ENCODE results near the gene TSC22D3.

TSC22D3 gene

DNA sequence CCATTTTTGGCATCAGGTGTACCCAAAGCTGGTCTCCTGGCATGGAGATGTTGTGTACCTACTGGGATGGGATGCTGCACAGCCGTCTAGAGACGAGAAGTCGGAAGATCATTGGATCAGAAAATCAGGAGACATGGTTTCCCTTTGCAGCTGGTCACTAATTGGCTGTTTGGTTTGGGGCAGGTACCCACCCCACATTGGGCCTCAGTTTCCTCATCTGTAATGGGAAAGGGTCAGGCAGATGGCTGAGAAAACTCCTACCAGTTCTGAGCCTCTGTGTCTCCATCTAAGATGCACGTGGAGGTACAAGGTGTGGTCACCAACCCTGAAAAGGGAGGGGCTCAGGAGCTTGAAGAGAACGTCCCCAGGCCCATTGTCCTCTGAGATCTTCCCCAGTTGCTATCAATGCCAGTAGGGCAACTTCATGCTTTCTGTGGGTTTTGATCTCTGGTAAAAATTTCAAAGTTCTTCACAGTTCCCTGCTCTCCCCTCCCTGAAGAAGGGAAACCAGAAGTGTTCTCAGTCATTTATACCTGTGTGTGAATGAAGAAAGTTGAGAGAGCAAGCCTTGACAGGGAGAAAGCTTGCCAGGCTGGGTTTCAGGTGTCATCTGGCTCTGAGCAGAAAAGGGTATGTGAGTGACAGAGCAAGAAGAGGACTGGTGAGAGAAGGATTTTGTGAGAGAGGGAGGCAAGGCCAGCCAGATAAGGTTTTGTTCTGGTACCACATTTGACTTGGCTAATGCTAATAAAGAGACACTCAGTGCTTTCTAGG is 15.1 kb downstream of the TSC22D3 start:
- no peak for DNase-seq (ENCODE audit: low read depth)

DNA sequence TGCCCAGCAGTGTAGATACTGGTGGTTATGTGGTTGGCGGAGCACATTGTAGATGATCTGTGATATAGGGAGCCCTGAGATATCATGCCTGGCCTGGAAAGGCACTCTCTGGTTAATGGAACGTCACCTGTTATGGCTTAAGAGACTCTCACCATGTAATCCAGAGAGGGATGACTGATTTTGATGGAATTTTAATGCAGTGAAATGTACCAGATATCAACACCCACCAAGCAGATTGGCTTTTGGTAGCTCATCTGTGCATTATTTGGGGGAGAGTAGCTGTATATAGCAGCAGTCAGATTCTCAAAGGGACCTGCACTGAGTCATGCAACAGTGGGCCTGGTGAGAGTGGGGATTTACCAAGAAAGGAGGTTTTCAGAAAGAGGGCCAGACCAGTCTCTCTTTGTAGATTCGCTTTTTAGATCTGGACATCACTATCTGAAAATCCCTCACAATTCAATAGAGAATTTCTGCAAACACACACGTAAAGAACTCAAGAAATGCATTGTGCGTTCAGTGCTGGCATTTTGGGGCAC is 17.3 kb downstream of the TSC22D3 start:
- DNase-seq (ENCODE audit: low read depth), result no peak

DNA sequence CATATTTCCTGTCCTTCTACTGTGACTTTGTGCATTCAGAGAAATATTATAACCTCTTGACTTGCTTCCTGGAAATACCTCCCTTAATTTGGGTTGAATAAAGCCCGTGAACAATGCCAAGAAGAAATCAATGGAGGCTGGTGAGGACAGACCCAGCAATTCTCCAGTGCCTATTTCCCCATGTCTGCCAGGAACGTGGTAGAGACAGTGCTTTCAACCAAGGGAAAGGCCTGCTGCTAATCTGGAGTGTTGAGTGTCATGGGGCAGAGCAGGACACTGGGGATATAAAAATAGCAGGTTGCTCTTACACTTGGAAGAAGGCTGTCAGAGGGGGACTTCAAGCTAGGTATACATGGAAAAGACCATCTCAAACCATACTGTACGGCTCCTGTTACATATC is 19.9 kb downstream of the TSC22D3 start:
- no peak for DNase-seq (ENCODE audit: low read depth)

GRCh38 chrX:107753187-107753586 is 22.4 kb downstream of the TSC22D3 start:
- no peak for DNase-seq (ENCODE audit: low read depth)

DNA sequence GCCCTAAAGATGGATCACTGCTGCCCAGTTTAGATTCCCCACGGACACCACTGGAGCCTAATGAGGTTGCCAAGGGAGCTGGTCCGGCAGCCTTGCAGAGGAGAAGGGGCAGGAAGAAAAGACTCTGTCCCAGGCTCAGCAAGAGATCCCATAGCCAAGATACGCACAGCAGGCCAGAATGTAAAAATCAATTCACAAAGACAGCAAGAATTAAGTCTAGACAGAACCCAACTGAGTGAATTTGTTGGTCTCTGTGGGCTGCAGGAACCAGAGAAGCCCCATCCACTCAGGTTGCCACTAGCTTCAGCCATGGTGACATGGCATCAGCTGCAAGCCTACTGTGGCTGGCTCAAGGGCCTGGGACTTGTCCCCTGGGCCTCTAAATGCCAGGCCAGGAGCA is 22.9 kb downstream of the TSC22D3 start:
- no peak for DNase-seq (ENCODE audit: low read depth)

DNA sequence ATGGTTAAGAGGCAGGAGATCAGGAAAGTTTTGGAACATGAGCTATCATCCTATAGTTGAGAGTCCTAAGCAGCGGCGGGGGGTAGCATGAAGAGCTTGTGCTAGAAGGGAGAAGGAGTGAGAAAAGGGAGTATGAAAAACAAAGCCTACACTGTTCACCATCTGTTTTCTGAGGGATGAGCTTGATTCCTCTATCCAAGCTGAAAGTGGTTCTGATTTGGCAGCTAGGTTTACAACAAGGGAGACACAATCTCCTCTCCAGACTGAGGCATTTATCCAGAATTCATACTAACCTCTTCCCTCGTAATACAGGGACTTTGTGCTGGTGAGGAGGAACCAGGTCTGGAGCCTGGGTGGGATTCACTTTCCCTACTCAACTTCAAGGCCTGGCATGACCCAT is 23.5 kb downstream of the TSC22D3 start:
- no peak for DNase-seq (ENCODE audit: low read depth)

DNA sequence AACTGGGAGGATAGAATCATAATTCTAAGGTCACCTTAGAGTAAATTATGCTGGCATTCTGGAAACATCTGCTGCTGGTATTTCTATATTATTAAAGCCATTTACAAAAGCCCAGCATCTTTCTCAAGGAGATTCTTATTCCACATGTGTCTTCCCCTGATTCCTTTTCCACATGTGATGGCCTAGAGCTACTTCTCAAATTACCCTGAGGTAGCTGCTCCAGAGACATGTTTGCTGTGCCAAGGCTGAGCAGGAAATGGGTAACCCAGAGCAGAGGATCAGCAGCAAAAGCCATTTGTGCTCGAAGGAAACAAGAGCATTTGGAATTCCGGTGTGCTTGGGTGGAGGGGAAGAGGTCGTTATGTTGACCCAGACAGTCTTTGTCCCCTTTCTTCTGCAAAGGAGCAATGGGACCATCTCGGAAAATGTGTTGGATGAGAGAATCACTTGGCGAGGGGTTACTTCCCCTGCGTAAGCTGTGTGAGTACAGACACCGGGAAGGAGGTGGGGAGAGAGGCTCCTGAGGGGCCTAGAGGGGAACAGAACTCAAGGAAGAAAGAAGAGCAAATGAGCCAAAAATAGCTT is 24.6 kb downstream of the TSC22D3 start:
- no peak for DNase-seq (ENCODE audit: low read depth)

GRCh38 chrX:107750263-107750662 is 25.3 kb downstream of the TSC22D3 start:
- no peak for DNase-seq (ENCODE audit: low read depth)

DNA sequence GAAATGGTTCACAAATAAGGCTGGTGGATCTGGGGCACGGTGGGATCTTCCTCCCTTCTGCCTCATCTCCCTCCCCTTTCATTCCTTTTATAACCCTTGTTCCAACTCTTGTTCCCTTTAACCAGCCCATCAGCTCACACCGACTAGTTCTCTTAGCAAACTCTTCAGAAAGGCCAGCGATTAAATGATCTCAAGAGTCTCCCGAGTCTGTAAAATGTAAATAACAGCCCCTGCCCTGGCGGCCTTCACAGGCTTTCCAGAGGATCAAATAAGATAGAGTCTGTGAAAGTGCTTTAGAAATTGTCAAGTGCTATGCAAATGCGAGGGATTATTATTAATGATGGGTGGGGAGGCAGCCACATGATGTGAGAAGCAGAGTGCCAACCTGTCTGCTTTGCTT is 27.1 kb downstream of the TSC22D3 start:
- DNase-seq (ENCODE audit: low read depth), result no peak

DNA sequence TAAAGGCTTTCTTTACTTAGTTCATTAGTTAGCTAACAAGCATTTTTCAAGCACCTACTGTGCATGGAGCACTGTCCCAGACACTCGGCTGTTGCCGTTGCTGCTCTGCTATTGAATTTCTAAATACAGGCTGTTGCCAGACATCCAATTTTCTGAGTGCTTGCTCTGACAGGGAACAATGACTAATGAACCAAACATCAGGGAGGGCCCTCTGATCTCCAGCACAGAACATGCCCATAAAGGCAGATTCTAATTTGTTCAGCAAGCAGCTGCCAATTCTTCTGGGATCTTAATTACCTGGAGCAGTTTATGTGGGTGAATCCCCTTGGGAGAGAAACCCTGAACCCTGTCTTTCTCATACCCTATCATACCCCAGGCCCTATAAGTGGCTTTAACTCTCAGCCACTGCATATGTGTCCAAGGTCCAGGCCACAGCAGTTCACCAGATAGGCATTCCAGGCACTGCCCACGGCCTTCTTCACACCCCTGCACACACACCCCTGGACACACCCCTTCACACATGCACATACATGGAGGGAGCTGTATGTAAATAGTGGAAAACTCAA is 27.9 kb downstream of the TSC22D3 start:
- peak; percentile 30 for DNase-seq (ENCODE audit: low read depth)

GRCh38 chrX:107744868-107745267 is 30.7 kb downstream of the TSC22D3 start:
- no peak for DNase-seq (ENCODE audit: low read depth)

- no peak for DNase-seq (ENCODE audit: low read depth)
Observed at GRCh38 chrX:107743995-107744394, 31.6 kb downstream of the TSC22D3 start.

DNA sequence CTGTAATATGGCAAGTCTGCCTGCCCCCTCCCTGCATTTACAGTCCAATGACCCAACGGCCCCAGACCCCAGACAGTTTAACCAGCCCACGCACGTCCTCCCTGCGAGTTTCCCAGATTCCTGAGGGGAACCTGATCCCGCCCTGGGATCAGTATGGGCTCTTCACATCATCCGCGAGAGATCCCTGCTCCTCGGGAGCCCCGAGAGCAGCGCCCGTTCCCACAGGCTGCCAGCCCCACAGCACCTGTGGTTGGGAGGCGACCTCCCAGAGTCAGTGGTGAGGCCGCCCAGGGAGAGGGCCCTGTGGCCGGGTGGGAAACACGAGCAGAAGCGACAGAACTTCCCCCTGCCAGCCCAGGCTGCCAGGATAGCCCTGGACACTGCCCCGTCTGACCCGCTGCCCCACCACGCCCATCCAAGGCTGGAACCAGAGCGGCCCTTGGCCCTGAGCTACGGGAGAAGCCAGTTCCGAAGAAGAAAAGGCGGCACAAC is 32.8 kb downstream of the TSC22D3 start:
- no peak for DNase-seq (ENCODE audit: low read depth)

DNA sequence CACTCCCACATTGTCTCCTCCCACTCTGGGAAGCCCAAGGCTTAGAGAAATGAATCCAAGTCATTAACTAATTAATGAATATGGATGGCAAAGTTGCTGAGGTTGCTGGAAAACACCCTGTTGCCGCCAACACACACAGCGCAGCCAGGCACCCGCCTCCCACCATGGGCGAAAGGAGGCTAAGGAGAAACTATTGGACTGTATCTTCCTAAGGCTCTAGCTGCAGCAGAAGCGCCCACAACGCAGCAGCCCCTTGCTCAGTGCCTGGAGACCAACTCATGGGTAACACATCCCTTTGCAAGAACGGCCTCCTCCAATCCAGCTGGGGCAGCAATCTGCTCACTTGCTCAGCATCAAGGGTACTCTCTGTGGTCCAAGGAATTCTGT is 34.2 kb downstream of the TSC22D3 start:
- no peak for DNase-seq (ENCODE audit: low read depth)

- no peak for DNase-seq (ENCODE audit: low read depth)
Observed at GRCh38 chrX:107739541-107739940, 36.0 kb downstream of the TSC22D3 start.

GRCh38 chrX:107738768-107739167 is 36.8 kb downstream of the TSC22D3 start:
- DNase-seq (ENCODE audit: low read depth), result no peak

DNA sequence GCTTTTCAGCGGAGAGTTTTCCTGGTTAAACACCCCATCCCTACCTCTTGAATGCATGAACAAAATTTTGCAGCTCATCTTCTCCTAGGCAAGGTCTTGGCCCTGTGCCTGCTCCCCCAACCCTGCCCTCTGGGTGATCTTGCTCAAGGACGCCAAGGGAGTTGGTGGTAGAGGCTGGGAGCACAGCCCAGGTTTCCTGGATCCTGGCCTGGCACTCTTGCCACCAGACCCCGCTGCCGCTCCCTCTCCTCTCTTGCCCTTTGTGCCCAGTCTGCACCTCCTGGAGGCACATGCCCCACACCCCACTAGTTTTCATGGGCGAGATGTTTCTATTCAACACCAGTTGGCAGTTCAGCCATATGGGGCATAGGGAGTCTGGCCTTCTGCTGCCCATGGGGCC is 37.3 kb downstream of the TSC22D3 start:
- no peak for DNase-seq (ENCODE audit: low read depth)

DNA sequence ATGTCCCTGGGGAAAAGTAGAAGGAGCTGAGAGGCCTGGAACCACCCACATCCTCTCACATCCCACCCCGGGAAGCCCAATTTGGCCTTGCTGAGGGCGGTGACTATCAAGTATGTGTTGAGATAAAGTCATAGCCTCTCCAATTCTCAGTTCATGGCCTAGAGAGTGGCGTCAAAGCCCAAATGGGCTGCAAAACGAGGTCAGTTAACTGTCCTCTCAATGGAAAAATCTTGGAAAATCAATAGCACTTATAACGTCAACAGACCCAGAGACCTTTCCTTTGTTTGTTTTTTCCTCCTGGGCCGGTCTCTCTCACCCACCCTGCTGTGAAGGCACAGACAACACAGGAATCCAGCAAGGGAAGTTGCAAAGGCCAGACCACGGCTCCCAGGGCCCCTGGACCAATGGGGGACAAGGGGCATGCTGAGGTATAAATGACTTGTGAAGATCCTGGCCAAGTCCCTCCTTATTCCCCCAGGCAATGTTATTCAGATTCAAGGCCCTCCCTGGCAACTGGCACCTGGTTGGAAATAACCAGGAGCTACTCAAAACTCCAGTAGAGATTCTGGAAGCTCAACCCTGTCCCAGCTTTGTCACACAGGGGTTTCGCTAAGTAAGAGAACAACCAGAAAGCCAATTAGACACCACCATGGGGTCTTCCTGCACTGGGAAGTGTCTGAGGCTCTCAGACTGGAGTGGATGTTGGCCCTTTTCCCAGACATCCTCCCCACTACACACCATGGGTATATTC is 38.6 kb downstream of the TSC22D3 start:
- no peak for DNase-seq (ENCODE audit: low read depth)

- no peak for DNase-seq (ENCODE audit: low read depth)
Observed at GRCh38 chrX:107734646-107735045, 40.9 kb downstream of the TSC22D3 start.

GRCh38 chrX:107733686-107734085 is 41.9 kb downstream of the TSC22D3 start:
- no peak for DNase-seq (ENCODE audit: low read depth)

GRCh38 chrX:107731831-107732502 is 43.6 kb downstream of the TSC22D3 start:
- DNase-seq (ENCODE audit: low read depth), result peak; percentile 53
